Gastrocnemius medialis (tissue), 4 donors: ENCODE data around the gene AMIGO3.

ENCODE experiments used
- CTCF ChIP-seq, 5 experiments: fragments of 450-650 bp in 3 of 5; fragments of 200-600 bp in 2 of 5; sonication (generic) in 2 of 5; IDR thresholded peaks in 4 of 5; conservative IDR thresholded peaks in 1 of 5; 1 replicate in 4 of 5; 2 replicates in 1 of 5; pipeline ENCODE4 v1.5.1; 2016 to 2019; ENCODE audit warnings: antibody characterized with exemption in 5 of 5, mild to moderate bottlenecking in 3 of 5, moderate library complexity in 3 of 5
- POLR2A ChIP-seq, 2 donors: fragments of 450-650 bp; IDR thresholded peaks; one replicate each; pipeline ENCODE4 v1.6.1; 2017; ENCODE audit warnings: antibody characterized with exemption in 2 of 2, mild to moderate bottlenecking in 2 of 2, moderate library complexity in 2 of 2

GRCh38 chr3:49725906-49726681, 6.6 kb upstream of the AMIGO3 start:
- no peak for TF ChIP-seq CTCF (IDR thresholded peaks at IDR 0.05 in 4 of 5, conservative IDR thresholded peaks at IDR 0.05 in 1 of 5)
- TF ChIP-seq POLR2A (IDR thresholded peaks at IDR 0.05) = no peak
